DMS79 treated with DMSO at 0.1 percent for 48 hours (cell line): ENCODE measurements around the gene EMC9.
A peak's percentile ranks its signal among the peaks of the same experiment; 100 is the strongest.
"Not testable (repeated sequence)": the region's sequence is repeated elsewhere in the genome, so short reads cannot be mapped to it uniquely, and the experiment has no call there.

Experiments
- DNase-seq: peaks from one replicate; lab custom pipeline; 2025; lab: John Stamatoyannopoulos, UW

Gene EMC9

DNA sequence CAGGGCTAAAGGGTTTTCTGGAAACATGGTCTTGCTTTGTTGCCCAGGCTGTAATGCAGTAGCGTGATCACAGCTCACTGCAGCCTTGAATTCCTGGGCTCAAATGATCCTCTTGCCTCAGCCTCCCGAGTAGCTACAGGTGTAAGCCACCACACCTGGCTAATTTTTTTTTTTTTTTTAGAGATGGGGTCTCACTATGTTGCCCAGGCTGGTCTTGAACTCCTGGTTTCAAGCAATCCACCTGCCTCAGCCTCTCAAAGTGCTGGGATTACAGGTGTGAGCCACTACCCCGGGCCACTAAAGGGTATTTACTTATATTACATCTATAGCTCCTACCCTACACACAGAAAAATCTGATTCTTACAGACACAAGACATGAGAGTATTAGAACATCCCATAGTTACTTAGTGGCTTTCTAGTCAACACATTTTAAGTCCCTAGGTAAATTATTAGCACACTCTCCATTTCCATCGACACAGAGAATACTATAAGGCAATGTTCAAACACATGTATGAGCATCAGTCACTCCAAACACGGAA, 33.0 kb downstream of the EMC9 start:
- DNase-seq, result no peak

GRCh38 chr14:24106672-24107271, 34.6 kb downstream of the EMC9 start:
- DNase-seq, result no peak

DNA sequence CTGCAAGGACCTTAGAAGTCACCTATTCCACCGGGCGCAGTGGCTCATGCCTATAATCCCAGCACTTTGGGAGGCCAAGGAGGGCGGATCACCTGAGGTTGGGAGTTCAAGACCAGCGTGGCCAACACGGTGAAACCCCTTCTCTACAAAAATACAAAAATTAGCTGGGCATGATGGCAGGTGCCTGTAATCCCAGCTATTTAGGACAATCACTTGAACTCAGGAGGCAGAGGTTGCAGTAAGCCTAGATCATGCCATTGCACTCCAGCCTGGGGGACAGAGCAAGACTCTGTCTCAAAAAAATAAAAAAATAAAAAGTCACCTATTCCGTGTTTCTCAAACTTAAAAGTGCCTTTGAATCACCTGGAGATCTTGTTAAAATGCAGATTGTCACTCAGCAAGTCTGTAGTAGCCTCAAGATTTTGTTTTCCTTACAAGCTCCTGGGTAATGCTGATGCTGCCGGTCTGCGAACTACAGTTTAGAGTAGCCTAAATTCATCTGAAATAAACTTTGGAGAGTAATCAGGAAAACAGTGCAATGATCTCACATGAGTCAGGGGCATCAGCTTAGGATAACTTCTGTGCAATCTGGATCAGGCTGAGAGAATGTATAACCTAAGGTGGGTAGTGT, 35.7 kb downstream of the EMC9 start:
- DNase-seq, result not testable (repeated sequence)

DNA sequence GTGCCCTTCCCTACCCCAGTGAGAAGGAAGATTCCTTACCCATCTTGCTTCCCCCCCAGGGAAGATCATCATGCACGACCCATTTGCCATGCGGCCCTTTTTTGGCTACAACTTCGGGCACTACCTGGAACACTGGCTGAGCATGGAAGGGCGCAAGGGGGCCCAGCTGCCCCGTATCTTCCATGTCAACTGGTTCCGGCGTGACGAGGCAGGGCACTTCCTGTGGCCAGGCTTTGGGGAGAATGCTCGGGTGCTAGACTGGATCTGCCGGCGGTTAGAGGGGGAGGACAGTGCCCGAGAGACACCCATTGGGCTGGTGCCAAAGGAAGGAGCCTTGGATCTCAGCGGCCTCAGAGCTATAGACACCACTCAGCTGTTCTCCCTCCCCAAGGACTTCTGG, 37.9 kb downstream of the EMC9 start:
- no peak for DNase-seq

- no peak for DNase-seq
Measured at GRCh38 chr14:24102357-24103048, 38.9 kb downstream of the EMC9 start.

- DNase-seq, result no peak
Measured at GRCh38 chr14:24100982-24101494, 40.4 kb downstream of the EMC9 start.

DNA sequence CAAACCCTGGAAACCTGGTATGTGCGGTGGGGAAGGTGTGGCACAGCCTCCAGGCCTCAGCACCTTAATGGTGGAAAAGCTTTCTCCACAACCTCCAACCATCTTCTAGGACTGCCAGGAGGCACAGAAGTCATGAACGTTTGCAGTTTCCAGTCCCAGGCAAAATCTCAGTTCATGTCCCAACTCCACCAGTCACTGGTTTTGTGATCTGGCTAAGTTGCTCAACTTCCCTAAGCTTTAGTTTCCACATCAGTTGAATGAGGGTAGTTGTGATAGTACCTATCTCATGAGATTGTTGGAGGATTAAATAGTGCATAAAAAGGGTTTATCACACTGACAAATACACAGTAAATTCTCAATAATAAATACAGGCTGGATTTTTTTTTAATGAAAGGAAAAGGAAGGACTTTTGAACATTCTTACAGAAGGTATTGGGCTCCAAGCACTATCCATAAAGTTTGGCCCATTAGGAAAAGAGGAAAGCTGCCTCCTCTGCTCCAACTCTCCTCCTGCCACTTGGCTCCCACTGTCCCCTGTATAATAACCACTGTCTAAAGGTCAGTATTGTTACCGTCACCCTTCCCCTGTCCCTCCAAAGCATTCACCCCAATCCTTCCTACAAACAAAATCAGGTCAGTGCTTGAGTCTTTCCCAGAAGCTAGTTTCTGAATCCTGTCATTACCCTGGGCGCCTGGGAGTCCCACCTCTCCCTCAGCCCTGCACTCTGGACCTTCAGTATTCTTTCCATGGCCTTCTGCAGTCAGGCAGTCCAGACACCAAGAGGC, 41.0 kb downstream of the EMC9 start:
- no peak for DNase-seq

GRCh38 chr14:24098927-24099813, 42.2 kb downstream of the EMC9 start:
- DNase-seq, result peak; percentile 85

- DNase-seq, result no peak
Measured at GRCh38 chr14:24098229-24098926, 43.0 kb downstream of the EMC9 start.

- no peak for DNase-seq
Measured at GRCh38 chr14:24096545-24097181, 44.7 kb downstream of the EMC9 start.

GRCh38 chr14:24095271-24096068, 45.9 kb downstream of the EMC9 start:
- peak; percentile 42 for DNase-seq

DNA sequence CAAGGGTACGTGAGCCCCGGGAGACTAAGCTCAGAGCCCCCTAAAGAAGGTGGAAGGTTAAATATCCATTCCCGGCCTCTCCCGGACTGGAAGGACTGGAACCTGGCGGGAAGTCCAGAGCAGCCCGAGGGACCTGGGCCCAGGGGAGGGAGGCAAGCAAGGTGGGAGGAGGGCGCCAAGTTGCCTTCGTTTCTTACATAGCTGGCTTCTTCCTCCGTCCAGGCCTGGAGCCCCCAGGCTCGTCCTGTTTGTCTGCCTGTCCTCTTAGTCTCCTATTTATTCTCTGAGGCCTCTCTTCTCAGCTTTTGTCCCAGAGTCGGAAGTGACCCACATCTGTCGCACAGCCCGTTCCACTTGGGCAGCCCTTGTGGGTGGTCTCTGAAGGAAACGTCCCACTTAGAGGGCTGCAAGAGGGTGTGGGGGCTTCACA, 46.5 kb downstream of the EMC9 start:
- DNase-seq, result no peak

DNA sequence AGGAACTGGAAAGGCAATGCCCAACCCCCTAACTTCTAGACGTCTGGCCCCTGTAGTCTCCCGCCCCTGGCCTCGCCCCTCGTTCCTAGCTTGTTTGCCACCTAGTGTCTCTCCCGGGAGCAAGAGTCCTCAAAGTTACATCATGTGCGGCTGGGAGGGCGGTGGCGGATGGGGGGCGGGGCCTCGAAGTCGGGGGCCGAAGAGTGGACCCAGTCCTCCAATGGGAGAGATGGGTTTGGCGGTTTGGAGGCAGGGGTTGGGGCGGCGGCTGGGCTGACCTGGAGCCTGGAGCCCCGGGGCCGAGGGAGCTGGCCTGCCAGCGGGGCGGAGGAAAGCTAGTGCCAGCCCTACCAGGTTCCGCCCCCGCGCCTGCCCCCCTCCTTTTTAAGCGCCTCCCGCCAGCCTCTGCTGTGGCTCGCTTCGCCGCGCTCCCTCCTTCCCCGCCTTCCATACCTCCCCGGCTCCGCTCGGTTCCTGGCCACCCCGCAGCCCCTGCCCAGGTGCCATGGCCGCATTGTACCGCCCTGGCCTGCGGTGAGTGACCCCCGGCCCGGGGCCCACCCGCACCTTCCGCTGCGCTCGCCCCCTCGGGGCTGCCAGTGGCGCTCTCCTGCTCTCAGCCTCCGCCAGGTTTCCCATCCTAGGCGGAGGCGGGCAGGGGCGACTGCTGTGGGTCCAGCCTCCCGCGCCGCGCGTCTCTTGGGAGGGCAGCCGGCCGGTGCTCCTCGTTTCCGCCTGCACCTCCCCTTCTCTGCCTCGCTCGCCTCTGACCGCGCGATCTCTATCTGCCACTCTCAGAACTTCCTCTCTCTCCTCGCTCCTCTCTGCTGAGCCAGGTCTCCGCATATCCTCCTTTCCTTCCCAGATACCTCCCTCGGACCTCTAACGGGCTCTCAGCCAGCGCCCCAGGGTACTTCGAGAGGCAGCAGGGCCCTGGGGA, 47.2 kb downstream of the EMC9 start, which contains the start of gene PCK2:
Gene PCK2, plus strand, starts transcription at position 411 of the 940 bp plus-strand sequence. Its CDS starts 95 bp downstream, at position 506.
- peak; percentile 97 for DNase-seq

DNA sequence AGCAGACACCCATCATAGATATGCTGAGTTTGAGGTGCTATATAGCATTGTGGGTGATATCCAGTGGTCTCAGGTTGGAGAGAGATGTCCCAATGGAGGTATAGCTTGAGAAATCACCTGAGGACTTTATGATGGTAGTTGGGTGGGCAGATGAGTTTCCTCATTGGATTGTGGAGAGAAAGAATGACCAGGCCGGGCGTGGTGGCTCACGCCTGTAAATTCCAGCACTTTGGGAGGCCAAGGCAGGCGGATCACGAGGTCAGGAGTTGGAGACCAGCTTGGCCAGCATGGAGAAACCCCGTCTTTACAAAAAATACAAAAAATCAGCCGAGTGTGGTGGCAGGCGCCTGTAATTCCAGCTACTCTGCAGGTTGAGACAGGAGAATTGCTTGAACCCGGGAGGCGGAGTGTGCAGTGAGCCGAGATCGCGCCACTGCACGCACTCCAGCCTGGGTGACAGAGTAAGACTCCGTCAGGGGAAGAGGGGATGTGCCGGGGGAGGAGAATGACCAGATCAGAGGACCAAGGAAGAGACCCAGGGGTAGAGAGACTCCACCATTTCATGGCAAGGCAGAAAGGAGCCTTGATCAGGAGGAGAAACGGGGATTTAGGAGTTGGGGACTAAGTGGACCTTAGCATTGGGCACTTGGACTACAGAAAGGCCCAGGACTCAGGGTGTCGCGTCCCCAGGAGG, 48.0 kb downstream of the EMC9 start:
- DNase-seq, result no peak

- no peak for DNase-seq
Measured at GRCh38 chr14:24092505-24093206, 48.7 kb downstream of the EMC9 start.

- DNase-seq, result no peak
Measured at GRCh38 chr14:24092110-24092504, 49.3 kb downstream of the EMC9 start.

DNA sequence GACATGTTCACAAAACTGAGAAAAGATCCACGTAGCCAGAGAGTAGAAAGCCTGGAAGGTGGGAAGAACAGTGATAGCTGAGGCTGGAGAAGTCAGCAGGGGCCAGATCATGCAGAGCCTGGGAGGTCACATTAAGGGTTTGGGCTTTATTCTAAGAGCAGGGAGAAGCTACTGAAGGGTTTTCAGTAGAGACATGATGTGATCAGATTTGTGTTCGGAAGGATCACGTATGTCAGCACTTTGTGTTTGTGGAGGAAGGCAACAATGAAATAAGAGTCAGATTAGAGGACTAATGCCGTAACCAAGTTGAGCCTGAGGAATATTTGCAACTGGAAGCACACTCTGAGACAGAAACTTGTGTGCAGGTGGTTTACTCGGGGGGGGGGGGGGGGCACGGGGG, 51.5 kb downstream of the EMC9 start:
- DNase-seq, result no peak
